ENCODE data around the gene MAP3K14. TPM values are rescaled to one million over a fixed set of nuclear protein-coding genes. Genes with fewer than 3 reads are reported as not detected.

MAP3K14 gene
- total RNA-seq, 1 donor from 2014 or later: 5.7 TPM

- no peak for DNase-seq
- Mint-ChIP-seq H3K27me3 (ENCODE audit: unreplicated experiment) (no peaks in the 10 kb centered on the region), H3K9me3 (ENCODE audit: unreplicated experiment) (peaks cover 6% of the 10 kb centered on the region), H3K27ac (ENCODE audit: unreplicated experiment) (peak overlapping the region; percentile 2), H3K4me1 (ENCODE audit: low read depth, unreplicated experiment) (peaks cover 32% of the 10 kb centered on the region), H3K4me3 (ENCODE audit: unreplicated experiment) (no peak overlapping the region), H3K36me3 (ENCODE audit: unreplicated experiment) (no peaks in the 10 kb centered on the region)
- TF ChIP-seq CTCF (IDR thresholded peaks at IDR 0.05; ENCODE audit: partially characterized antibody, unreplicated experiment): no peak
These were observed 25.5 kb downstream of the MAP3K14 start for GRCh38 chr17:45291171-45291805.

GRCh38 chr17:45290269-45290765, 26.5 kb downstream of the MAP3K14 start:
- Mint-ChIP-seq H3K4me1 (ENCODE audit: low read depth, unreplicated experiment) (peaks cover 32% of the 10 kb centered on the region), H3K27ac (ENCODE audit: unreplicated experiment) (no peak overlapping the region), H3K27me3 (ENCODE audit: unreplicated experiment) (peaks cover under 1% of the 10 kb centered on the region), H3K36me3 (ENCODE audit: unreplicated experiment) (no peaks in the 10 kb centered on the region), H3K9me3 (ENCODE audit: unreplicated experiment) (peaks cover 6% of the 10 kb centered on the region), H3K4me3 (ENCODE audit: unreplicated experiment) (peak overlapping the region; percentile 21)
- DNase-seq: no peak
- TF ChIP-seq CTCF (IDR thresholded peaks at IDR 0.05; ENCODE audit: partially characterized antibody, unreplicated experiment): no peak

- Mint-ChIP-seq H3K27ac (ENCODE audit: unreplicated experiment) (no peak overlapping the region), H3K27me3 (ENCODE audit: unreplicated experiment) (peaks cover 3% of the 10 kb centered on the region), H3K4me3 (ENCODE audit: unreplicated experiment) (no peak overlapping the region), H3K4me1 (ENCODE audit: low read depth, unreplicated experiment) (peaks cover 32% of the 10 kb centered on the region), H3K36me3 (ENCODE audit: unreplicated experiment) (no peaks in the 10 kb centered on the region), H3K9me3 (ENCODE audit: unreplicated experiment) (peaks cover 6% of the 10 kb centered on the region)
- no peak for TF ChIP-seq CTCF (IDR thresholded peaks at IDR 0.05; ENCODE audit: partially characterized antibody, unreplicated experiment)
- no peak for DNase-seq
These were observed 27.2 kb downstream of the MAP3K14 start for GRCh38 chr17:45289301-45290268.

GRCh38 chr17:45288825-45289224, 28.0 kb downstream of the MAP3K14 start:
- H3K27ac Mint-ChIP-seq (ENCODE audit: unreplicated experiment): no peak overlapping the region
- H3K36me3 Mint-ChIP-seq (ENCODE audit: unreplicated experiment): no peaks in the 10 kb centered on the region
- DNase-seq: no peak
- H3K9me3 Mint-ChIP-seq (ENCODE audit: unreplicated experiment): peaks cover 8% of the 10 kb centered on the region
- peaks cover 3% of the 10 kb centered on the region for H3K27me3 Mint-ChIP-seq (ENCODE audit: unreplicated experiment)
- no peak for TF ChIP-seq CTCF (IDR thresholded peaks at IDR 0.05; ENCODE audit: partially characterized antibody, unreplicated experiment)
- H3K4me3 Mint-ChIP-seq (ENCODE audit: unreplicated experiment): no peak overlapping the region
- H3K4me1 Mint-ChIP-seq (ENCODE audit: low read depth, unreplicated experiment): peaks cover 30% of the 10 kb centered on the region
